ENCODE results near the gene C11orf21. TPM values are rescaled to one million over a fixed set of nuclear protein-coding genes. Genes with fewer than 3 reads are reported as not detected.

Gene C11orf21
- total and polyA plus RNA-seq, 4 donors: 0.46 to 2.1 (median 1.4) TPM; not detected in 1

- intact Hi-C loops (cut with DNase I): loop anchor here (5.0 to 10.0 kb wide), 2 partner anchors 103 to 580 kb away; partner anchors contain the start of gene CDKN1C (in 1 of the 2)
- no peak overlapping the region for H3K27ac ChIP-seq (ENCODE audit: low read depth in 1 of 2, low read length in 2 of 2)
- WGBS, 2 donors: 86 to 91% methylated on average over 23 of the region's 23 CpGs
- DNase-seq (peak in 1 of 2 donors; percentile 59), ATAC-seq (ENCODE audit: low FRiP score) (no peak)
- H3K9me3 ChIP-seq (ENCODE audit: control insufficient read depth, low read length): no peaks in the 10 kb centered on the region
- no peak overlapping the region for H3K4me3 ChIP-seq (ENCODE audit: low read length in 2 of 2)
- H3K27me3 ChIP-seq (ENCODE audit: control insufficient read depth in 1 of 2, insufficient read depth in 2 of 2, low read length in 1 of 2): no peaks in the 10 kb centered on the region
- H3K36me3 ChIP-seq (ENCODE audit: control insufficient read depth in 1 of 2, insufficient read depth in 2 of 2, low read length in 1 of 2): no peaks in the 10 kb centered on the region
- H3K4me1 ChIP-seq (ENCODE audit: control insufficient read depth in 1 of 2, insufficient read depth in 2 of 2, low read length in 2 of 2): no peaks in the 10 kb centered on the region
Observed at GRCh38 chr11:2307501-2308331, 6.0 kb upstream of the C11orf21 start.

DNA sequence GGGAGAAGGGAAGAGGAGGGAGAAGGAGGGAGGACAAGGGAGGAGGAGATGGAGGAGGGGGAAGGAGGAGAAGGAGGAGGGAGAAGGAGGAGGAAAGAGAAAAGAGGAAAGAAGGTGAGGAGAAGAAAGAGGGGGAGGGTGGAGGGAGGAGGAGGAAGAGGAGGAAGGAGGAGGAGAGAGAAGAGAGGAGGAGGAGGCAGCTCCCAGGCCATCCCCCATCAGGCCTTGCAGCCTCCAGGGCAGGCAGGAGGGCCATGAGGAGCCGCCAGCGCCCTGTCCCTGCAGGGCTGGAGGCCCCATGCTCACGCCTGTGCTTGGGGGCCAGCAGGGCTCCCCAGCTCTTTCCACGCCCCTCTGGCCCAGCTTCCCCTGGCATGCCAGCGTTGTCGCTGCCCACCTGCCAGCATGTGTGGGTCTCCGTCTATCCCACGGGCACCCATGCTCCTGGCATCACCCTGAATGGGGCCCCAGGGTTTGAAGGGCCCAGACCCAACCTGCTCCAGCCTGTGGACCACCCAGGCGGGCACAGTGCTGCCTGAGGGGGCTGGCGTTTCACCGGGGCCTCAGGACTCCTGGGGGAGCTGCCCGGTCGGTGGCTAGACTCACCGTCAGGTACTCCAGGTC is 5.3 kb upstream of the C11orf21 start:
- 41 to 45% methylated on average over 11 to 14 of the region's 14 CpGs for WGBS, 2 donors
- intact Hi-C loops (cut with DNase I): loop anchor here (5.0 to 10.0 kb wide), 2 partner anchors 102 to 580 kb away; partner anchors contain the start of gene CDKN1C (in 1 of the 2)
- no peaks in the 10 kb centered on the region for H3K27me3 ChIP-seq (ENCODE audit: control insufficient read depth in 1 of 2, insufficient read depth in 2 of 2, low read length in 1 of 2)
- no peaks in the 10 kb centered on the region for H3K9me3 ChIP-seq (ENCODE audit: control insufficient read depth, low read length)
- H3K4me3 ChIP-seq (ENCODE audit: low read length in 2 of 2): no peak overlapping the region
- DNase-seq (peak in 1 of 2 donors; percentile 70), ATAC-seq (ENCODE audit: low FRiP score) (peak; percentile 49)
- H3K4me1 ChIP-seq (ENCODE audit: control insufficient read depth in 1 of 2, insufficient read depth in 2 of 2, low read length in 2 of 2): no peaks in the 10 kb centered on the region
- H3K36me3 ChIP-seq (ENCODE audit: control insufficient read depth in 1 of 2, insufficient read depth in 2 of 2, low read length in 1 of 2): no peaks in the 10 kb centered on the region
- no peak overlapping the region for H3K27ac ChIP-seq (ENCODE audit: low read depth in 1 of 2, low read length in 2 of 2)

DNA sequence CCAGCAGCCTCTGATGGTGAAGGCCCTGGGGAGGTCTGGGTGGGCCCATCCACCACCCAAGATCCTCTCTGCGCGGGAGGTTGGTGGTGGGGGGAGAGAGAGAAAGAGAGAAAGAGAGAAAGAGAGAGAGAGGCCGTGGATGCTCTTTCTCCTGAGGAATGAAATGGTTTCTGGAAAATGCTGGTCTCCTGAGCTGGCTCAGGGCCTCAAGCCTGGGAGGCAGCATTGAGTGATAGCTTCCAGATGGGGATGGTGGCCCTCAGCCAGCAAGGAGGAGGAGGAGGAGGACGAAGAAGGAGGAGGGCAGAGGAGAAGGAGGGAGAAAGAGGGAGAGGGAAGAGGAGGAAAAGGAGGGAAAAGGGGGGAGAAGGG is 4.7 kb upstream of the C11orf21 start:
- no peaks in the 10 kb centered on the region for H3K4me1 ChIP-seq (ENCODE audit: control insufficient read depth in 1 of 2, insufficient read depth in 2 of 2, low read length in 2 of 2)

GRCh38 chr11:2305788-2306451 is 4.2 kb upstream of the C11orf21 start:
- Histone ChIP-seq H3K36me3 (ENCODE audit: control insufficient read depth in 1 of 2, insufficient read depth in 2 of 2, low read length in 1 of 2) (no peaks in the 10 kb centered on the region), H3K9me3 (ENCODE audit: control insufficient read depth, low read length) (no peaks in the 10 kb centered on the region), H3K27ac (ENCODE audit: low read depth in 1 of 2, low read length in 2 of 2) (peak overlapping the region; percentile 14 to 45), H3K4me3 (ENCODE audit: low read length in 2 of 2) (no peak overlapping the region), H3K27me3 (ENCODE audit: control insufficient read depth in 1 of 2, insufficient read depth in 2 of 2, low read length in 1 of 2) (no peaks in the 10 kb centered on the region), H3K4me1 (ENCODE audit: control insufficient read depth in 1 of 2, insufficient read depth in 2 of 2, low read length in 2 of 2) (no peaks in the 10 kb centered on the region)
- intact Hi-C loops (cut with DNase I): loop anchor here (1.0 to 10.0 kb wide), 4 partner anchors 101 to 581 kb away; partner anchors contain the start of gene CDKN1C (in 1 of the 2)
- DNase-seq (peak in 1 of 2 donors; percentile 66), ATAC-seq (ENCODE audit: low FRiP score) (no peak)
- WGBS, 2 donors: 40 to 44% methylated on average over 12 of the region's 12 CpGs

More for the DNA sequence above, 4.7 kb upstream of the C11orf21 start:
- Histone ChIP-seq H3K9me3 (ENCODE audit: control insufficient read depth, low read length) (no peaks in the 10 kb centered on the region), H3K27ac (ENCODE audit: low read depth in 1 of 2, low read length in 2 of 2) (peak overlapping the region; percentile 14 to 45), H3K27me3 (ENCODE audit: control insufficient read depth in 1 of 2, insufficient read depth in 2 of 2, low read length in 1 of 2) (no peaks in the 10 kb centered on the region), H3K36me3 (ENCODE audit: control insufficient read depth in 1 of 2, insufficient read depth in 2 of 2, low read length in 1 of 2) (no peaks in the 10 kb centered on the region), H3K4me3 (ENCODE audit: low read length in 2 of 2) (no peak overlapping the region)
- peak; percentile 15 for ATAC-seq (ENCODE audit: low FRiP score)
- intact Hi-C loops (cut with DNase I): loop anchor here (5.0 to 10.0 kb wide), 2 partner anchors 102 to 581 kb away; partner anchors contain the start of gene CDKN1C (in 1 of the 2)
- WGBS, 2 donors: 3 to 12% methylated on average over 4 of the region's 4 CpGs
- peak; percentile 80 to 85 for DNase-seq

DNA sequence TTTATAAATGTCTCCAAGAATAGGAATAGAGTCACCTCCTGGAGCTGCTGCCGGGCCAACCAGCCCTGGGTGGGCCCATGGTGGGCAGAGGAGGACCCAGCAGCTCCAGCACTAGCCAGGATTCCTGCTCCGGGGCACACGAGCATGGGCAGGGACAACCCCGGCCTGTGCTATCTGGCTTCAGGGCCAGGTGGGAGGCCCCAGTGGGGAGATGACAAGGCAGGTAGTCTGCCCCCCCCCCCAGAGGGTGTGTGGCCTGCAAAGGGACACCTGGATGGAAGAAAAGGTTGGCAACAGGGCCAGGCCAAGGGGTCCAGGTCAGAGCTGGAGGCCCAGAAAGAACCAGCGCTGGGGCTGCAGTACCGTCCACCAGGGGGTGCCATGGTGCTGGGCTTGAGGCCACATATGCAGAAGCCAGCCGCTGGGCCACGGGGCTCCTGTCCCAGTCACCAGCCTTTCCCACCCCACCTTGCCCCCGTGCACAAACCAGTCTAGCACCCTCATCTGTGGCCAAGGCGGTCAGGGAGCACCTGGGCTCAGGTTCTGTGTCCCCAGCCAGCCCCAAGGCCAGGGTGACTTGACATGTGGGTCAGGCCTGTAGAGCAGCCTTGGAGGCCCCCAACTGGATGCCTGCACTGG is 3.5 kb upstream of the C11orf21 start:
- H3K9me3 ChIP-seq (ENCODE audit: control insufficient read depth, low read length): no peaks in the 10 kb centered on the region
- no peaks in the 10 kb centered on the region for H3K27me3 ChIP-seq (ENCODE audit: control insufficient read depth in 1 of 2, insufficient read depth in 2 of 2, low read length in 1 of 2)
- H3K4me3 ChIP-seq (ENCODE audit: low read length in 2 of 2): no peak overlapping the region
- peak; percentile 92 to 96 for DNase-seq
- H3K27ac ChIP-seq (ENCODE audit: low read depth in 1 of 2, low read length in 2 of 2): no peak overlapping the region
- WGBS, 2 donors: 25% methylated on average over 9 to 10 of the region's 10 CpGs
- peak; percentile 85 for ATAC-seq (ENCODE audit: low FRiP score)
- H3K36me3 ChIP-seq (ENCODE audit: control insufficient read depth in 1 of 2, insufficient read depth in 2 of 2, low read length in 1 of 2): no peaks in the 10 kb centered on the region
- no peaks in the 10 kb centered on the region for H3K4me1 ChIP-seq (ENCODE audit: control insufficient read depth in 1 of 2, insufficient read depth in 2 of 2, low read length in 2 of 2)
- intact Hi-C loops (cut with DNase I): loop anchor here (1.0 to 10.0 kb wide), 4 partner anchors 100 to 582 kb away; partner anchors contain the start of gene CDKN1C (in 1 of the 2)

GRCh38 chr11:2304506-2305139 is 2.9 kb upstream of the C11orf21 start:
- ATAC-seq (ENCODE audit: low FRiP score): no peak
- Histone ChIP-seq H3K9me3 (ENCODE audit: control insufficient read depth, low read length) (no peaks in the 10 kb centered on the region), H3K27me3 (ENCODE audit: control insufficient read depth in 1 of 2, insufficient read depth in 2 of 2, low read length in 1 of 2) (no peaks in the 10 kb centered on the region), H3K4me1 (ENCODE audit: control insufficient read depth in 1 of 2, insufficient read depth in 2 of 2, low read length in 2 of 2) (no peaks in the 10 kb centered on the region), H3K36me3 (ENCODE audit: control insufficient read depth in 1 of 2, insufficient read depth in 2 of 2, low read length in 1 of 2) (no peaks in the 10 kb centered on the region), H3K27ac (ENCODE audit: low read depth in 1 of 2, low read length in 2 of 2) (no peak overlapping the region), H3K4me3 (ENCODE audit: low read length in 2 of 2) (no peak overlapping the region)
- DNase-seq: peak in 1 of 2 donors; percentile 51
- WGBS, 2 donors: 60 to 80% methylated on average over 12 to 14 of the region's 14 CpGs
- intact Hi-C loops (cut with DNase I): loop anchor here (1.0 to 10.0 kb wide), 5 partner anchors 100 to 583 kb away; partner anchors contain the start of gene CDKN1C (in 1 of the 2)

- intact Hi-C loops (cut with DNase I): loop anchor here (2.0 to 10.0 kb wide), 3 partner anchors 99 to 117 kb away; no protein-coding TSS in a partner anchor
- no peak overlapping the region for H3K4me3 ChIP-seq (ENCODE audit: low read length in 2 of 2)
- H3K4me1 ChIP-seq (ENCODE audit: control insufficient read depth in 1 of 2, insufficient read depth in 2 of 2, low read length in 2 of 2): no peaks in the 10 kb centered on the region
- no peak for ATAC-seq (ENCODE audit: low FRiP score)
- no peaks in the 10 kb centered on the region for H3K36me3 ChIP-seq (ENCODE audit: control insufficient read depth in 1 of 2, insufficient read depth in 2 of 2, low read length in 1 of 2)
- no peaks in the 10 kb centered on the region for H3K27me3 ChIP-seq (ENCODE audit: control insufficient read depth in 1 of 2, insufficient read depth in 2 of 2, low read length in 1 of 2)
- no peak overlapping the region for H3K27ac ChIP-seq (ENCODE audit: low read depth in 1 of 2, low read length in 2 of 2)
- no peaks in the 10 kb centered on the region for H3K9me3 ChIP-seq (ENCODE audit: control insufficient read depth, low read length)
- 60 to 61% methylated on average over 13 to 15 of the region's 15 CpGs for WGBS, 2 donors
- peak in 1 of 2 donors; percentile 73 for DNase-seq
Observed at GRCh38 chr11:2303627-2304505, 2.1 kb upstream of the C11orf21 start.
